ENCODE measurements around the gene DPP6. TPM values are rescaled to one million over a fixed set of nuclear protein-coding genes. Genes with fewer than 3 reads are reported as not detected.
A peak's percentile ranks its signal among the peaks of the same experiment; 100 is the strongest.

Gene DPP6
- total and polyA plus RNA-seq, 2 of the 8 experiments (the other 6 are each of a cell fraction or from before 2014, with no cell fraction given), result 4.7 to 6.8 TPM

GRCh38 chr7:154186811-154187210, 134.6 kb downstream of the DPP6 start:
- ChIA-PET CTCF (ENCODE audit: partially characterized antibody) (no interaction called here), POLR2A (ENCODE audit: partially characterized antibody) (no interaction called here)
- Histone ChIP-seq H3K27me3 (replicated peaks in 1 of 4; ENCODE audit: control insufficient read depth in 3 of 4, extremely low read depth in 1 of 4, insufficient read depth in 3 of 4, low read length in 3 of 4) (no peaks in the 10 kb centered on the region), H4K5ac (ENCODE audit: insufficient read length, low read depth, low read length) (no peak overlapping the region), H2BK12ac (ENCODE audit: low read depth, low read length) (no peak overlapping the region; the same call in 1 of the 2 replicates), H4K91ac (replicated peaks; ENCODE audit: insufficient read length, low read length) (no peak overlapping the region), H3K9ac (replicated peaks in 1 of 4; ENCODE audit: extremely low read depth in 1 of 4, low read depth in 3 of 4, low read length in 3 of 4) (no peak overlapping the region), H3K4ac (replicated peaks; ENCODE audit: insufficient read length, low read depth, low read length) (no peak overlapping the region), H2BK20ac (ENCODE audit: low read length) (no peak overlapping the region; the same call in 1 of the 2 replicates), H3K4me3 (ENCODE audit: extremely low read depth in 1 of 4, insufficient read depth in 2 of 4, low read depth in 3 of 4, low read length in 4 of 4) (no peak overlapping the region), H3K23ac (ENCODE audit: insufficient read length) (no peak overlapping the region), H3K14ac (ENCODE audit: insufficient read length) (no peak overlapping the region), H3K56ac (replicated peaks; ENCODE audit: insufficient read length, low read depth, low read length) (no peak overlapping the region), H4K8ac (ENCODE audit: extremely low read depth, insufficient read depth, low read length) (no peak overlapping the region; the same call in 1 of the 2 replicates), H3K18ac (ENCODE audit: extremely low read depth, low read length) (no peak overlapping the region), H3K36me3 (ENCODE audit: control insufficient read depth in 2 of 4, insufficient read depth in 4 of 4, low read length in 3 of 4) (no peaks in the 10 kb centered on the region), H3K9me3 (ENCODE audit: insufficient read depth in 2 of 2, low read depth in 1 of 2, low read length in 1 of 2) (no peaks in the 10 kb centered on the region), H3K27ac (ENCODE audit: low read depth, low read length) (no peak overlapping the region), H3K4me1 (replicated peaks in 1 of 4; ENCODE audit: control insufficient read depth in 3 of 4, insufficient read depth in 4 of 4, low read length in 3 of 4) (peaks cover 6 to 28% (median 21%) of the 10 kb centered on the region in 4 experiments), H3K79me1 (ENCODE audit: low read depth, low read length) (no peaks in the 10 kb centered on the region), H3K79me2 (ENCODE audit: control insufficient read depth in 1 of 2, insufficient read depth in 2 of 2, low read length in 2 of 2) (no peaks in the 10 kb centered on the region), H2AK5ac (ENCODE audit: low read depth, low read length) (no peak overlapping the region), H2BK120ac (replicated peaks; ENCODE audit: low read depth, low read length) (peak overlapping the region; percentile 60), H3K4me2 (ENCODE audit: insufficient read depth in 1 of 2, low read depth in 2 of 2, low read length in 2 of 2) (no peak overlapping the region), H2AFZ (ENCODE audit: low read length) (no peak overlapping the region), H4K20me1 (replicated peaks in 1 of 2; ENCODE audit: control insufficient read depth in 1 of 2, insufficient read depth in 2 of 2, low read length in 2 of 2) (no peaks in the 10 kb centered on the region), H2BK5ac (ENCODE audit: low read depth, low read length) (no peak overlapping the region), H2BK15ac (ENCODE audit: low read length) (no peak overlapping the region), H3K23me2 (ENCODE audit: low read depth, low read length) (no peaks in the 10 kb centered on the region)
- FAIRE-seq, result no peak
- TF ChIP-seq SP2 (IDR thresholded peaks at IDR 0.05; ENCODE audit: low read length) (no peak), RNF2 (IDR thresholded peaks at IDR 0.05; ENCODE audit: borderline replicate concordance, low read depth, low read length, missing control alignments, poor library complexity, severe bottlenecking) (no peak)
- no peak for DNase-seq (ENCODE audit: low read depth in 1 of 2, low spot score in 2 of 2)
- 81% methylated on average over 3 of the region's 3 CpGs; no CpG with 5 or more reads in 1 of the 2 experiments for WGBS, 2 experiments (ENCODE audit: extremely low coverage in 1 of 2, insufficient coverage in 1 of 2, insufficient read length in 1 of 2, insufficient replicate concordance in 2 of 2, low coverage in 1 of 2, low lambda C conversion rate in 2 of 2, missing lambda C conversion rate in 1 of 2)
